Heart right ventricle (tissue), 16 donors: ENCODE results near the gene CD3G. TPM values are rescaled to one million over a fixed set of nuclear protein-coding genes. Genes with fewer than 3 reads are reported as not detected.

Experiments used
- ATAC-seq, 8 donors: fragments of 200-7000 bp; cut with Tn5 transposase; one replicate each; pipeline ENCODE4 v1.9.1; 2020; ENCODE audit warnings: mild to moderate bottlenecking in 8 of 8, moderate library complexity in 8 of 8, moderate number of reproducible peaks in 1 of 8
- DNase-seq, 2 donors: peaks; one replicate each; pipeline ENCODE4 v3.0.0-alpha.2; 2020
- H3K27ac ChIP-seq, 10 donors: fragments of 200-600 bp; sonication (generic) in 2 of 10; one replicate each; pipeline versions ENCODE4 v1.5.0 to v1.8.0; 2020 to 2022; ENCODE audit warnings: mild to moderate bottlenecking in 3 of 10
- H3K27me3 ChIP-seq, 7 donors: fragments of 200-600 bp; one replicate each; pipeline ENCODE4 v1.8.0; 2021 to 2022; ENCODE audit warnings: mild to moderate bottlenecking in 2 of 7
- H3K36me3 ChIP-seq, 9 donors: fragments of 200-600 bp; sonication (generic) in 1 of 9; one replicate each; pipeline versions ENCODE4 v1.5.0 to v1.8.0; 2020 to 2022; ENCODE audit warnings: mild to moderate bottlenecking in 2 of 9
- H3K4me1 ChIP-seq, 9 donors: fragments of 200-600 bp; sonication (generic) in 1 of 9; one replicate each; pipeline versions ENCODE4 v1.5.0 to v1.8.0; 2020 to 2022; ENCODE audit warnings: mild to moderate bottlenecking in 4 of 9
- H3K4me3 ChIP-seq, 10 donors: fragments of 200-600 bp; sonication (generic) in 2 of 10; one replicate each; pipeline versions ENCODE4 v1.5.0 to v1.8.0; 2020 to 2022; ENCODE audit warnings: mild to moderate bottlenecking in 7 of 10, moderate library complexity in 2 of 10
- H3K9me3 ChIP-seq, 11 donors: fragments of 200-600 bp in 10 of 11; sonication (generic) in 2 of 11; one replicate each; pipeline versions ENCODE4 v1.5.0 to v1.8.0; 2013 to 2022; ENCODE audit warnings: mild to moderate bottlenecking in 2 of 11, control low read depth in 1 of 11, moderate library complexity in 1 of 11
- WGBS, 2 donors: extraction: QIAGEN DNeasy Blood & Tissue Kit; methylation state at CpG; one replicate each; pipeline ENCODE4 v1.1.7; 2013; ENCODE audit warnings: inconsistent platforms in 1 of 2; 5-methylcytosine and 5-hydroxymethylcytosine counted together
- intact Hi-C, 10 donors: fragments of 100-400 bp; cut with DNase I; formaldehyde crosslinking; loops; one replicate each; pipeline versions ENCODE4 v1.11.1 to v1.14.2; 2022
- polyA plus RNA-seq, 2 donors: library from polyadenylated mRNA; stranded (reverse); fragments of 200-250 nt; gene quantifications; one replicate each; pipeline ENCODE4 v1.2.3, GENCODE V29; 2013
- total RNA-seq, 10 donors: library from RNA; stranded (reverse); fragmentation: NEBNext Ultra II Directional in 3 of 10; extraction: Animal tissue kit (Norgen Biotek cat#: 25700) in 3 of 10; gene quantifications; one replicate each; pipeline versions ENCODE4 v1.2.1 to v1.2.4, GENCODE V29; 2021 to 2023
- TF ChIP-seq, protein P1 (sequence below), 9 donors: fragments of 200-600 bp; sonication (generic) in 2 of 9; IDR thresholded peaks; one replicate each; pipeline versions ENCODE4 v1.5.0 to v1.8.0; 2021 to 2022; ENCODE audit warnings: antibody characterized with exemption in 9 of 9, mild to moderate bottlenecking in 5 of 9, moderate library complexity in 1 of 9
- donor health status: Arrhythmogenic right ventricular cardiomyopathy.
- donor health status: ischemic (EF 13 %, LVEDD 7.1; RV severe dilation, severe dysfunction).
- donor health status: healthy with polysubstance abuse.
- donor health status: DM: no; HTN: yes; CAD: no.
- donor health status: DM: no; HTN: no; CAD: no.
- donor health status: ischemic (EF 25% LVEDD 6.9; RV normal size, moderate dysfunction).
- donor health status: ischemic (EF 25% LVEDD 5.7; RV mildly dilated, moderate dysfunction).
- donor health status: healthy.
- donor health status: DM: yes; HTN: yes; CAD: no.
- donor health status: Ischemic cardiomyopathy.
- donor health status: ischemic (EF 35%, LVEDD 5.7; RV mildly dilated, moderate dysfunction).
- donor health status: nonischemic (EF 11% LVEDD 7.7; RV severe dilation, severe dysfunction).
- donor health status: DM: yes; HTN: yes; CAD: no.
- donor health status: PGD.
- donor health status: ischemic (EF 29% LVEDD 5.4; RV normal size, mild dysfunction).
- donor health status: nonischemic (EF 23%, LVEDD 6.1; RV moderate dilation, normal function).

The CD3G gene
- total and polyA plus RNA-seq, 12 donors = 0.06 to 5.7 (median 0.39) TPM; not detected in 5

GRCh38 chr11:118313242-118313641 lies 30.9 kb upstream of the CD3G start:
- Histone ChIP-seq H3K4me3 (no peak overlapping the region), H3K36me3 (no peaks in the 10 kb centered on the region), H3K27me3 (peaks cover 0 to 40% (median 23%) of the 10 kb centered on the region in 7 donors), H3K4me1 (peaks cover 0 to 34% (median 18%) of the 10 kb centered on the region in 9 donors), H3K27ac (no peak overlapping the region), H3K9me3 (no peaks in the 10 kb centered on the region)
- TF ChIP-seq, protein P1, sequence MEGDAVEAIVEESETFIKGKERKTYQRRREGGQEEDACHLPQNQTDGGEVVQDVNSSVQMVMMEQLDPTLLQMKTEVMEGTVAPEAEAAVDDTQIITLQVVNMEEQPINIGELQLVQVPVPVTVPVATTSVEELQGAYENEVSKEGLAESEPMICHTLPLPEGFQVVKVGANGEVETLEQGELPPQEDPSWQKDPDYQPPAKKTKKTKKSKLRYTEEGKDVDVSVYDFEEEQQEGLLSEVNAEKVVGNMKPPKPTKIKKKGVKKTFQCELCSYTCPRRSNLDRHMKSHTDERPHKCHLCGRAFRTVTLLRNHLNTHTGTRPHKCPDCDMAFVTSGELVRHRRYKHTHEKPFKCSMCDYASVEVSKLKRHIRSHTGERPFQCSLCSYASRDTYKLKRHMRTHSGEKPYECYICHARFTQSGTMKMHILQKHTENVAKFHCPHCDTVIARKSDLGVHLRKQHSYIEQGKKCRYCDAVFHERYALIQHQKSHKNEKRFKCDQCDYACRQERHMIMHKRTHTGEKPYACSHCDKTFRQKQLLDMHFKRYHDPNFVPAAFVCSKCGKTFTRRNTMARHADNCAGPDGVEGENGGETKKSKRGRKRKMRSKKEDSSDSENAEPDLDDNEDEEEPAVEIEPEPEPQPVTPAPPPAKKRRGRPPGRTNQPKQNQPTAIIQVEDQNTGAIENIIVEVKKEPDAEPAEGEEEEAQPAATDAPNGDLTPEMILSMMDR (IDR thresholded peaks at IDR 0.05) = no peak
- intact Hi-C loops = no loop called here
- no peak for ATAC-seq
- 53 to 62% methylated on average over 4 of the region's 4 CpGs for WGBS, 2 donors
- DNase-seq = no peak

DNA sequence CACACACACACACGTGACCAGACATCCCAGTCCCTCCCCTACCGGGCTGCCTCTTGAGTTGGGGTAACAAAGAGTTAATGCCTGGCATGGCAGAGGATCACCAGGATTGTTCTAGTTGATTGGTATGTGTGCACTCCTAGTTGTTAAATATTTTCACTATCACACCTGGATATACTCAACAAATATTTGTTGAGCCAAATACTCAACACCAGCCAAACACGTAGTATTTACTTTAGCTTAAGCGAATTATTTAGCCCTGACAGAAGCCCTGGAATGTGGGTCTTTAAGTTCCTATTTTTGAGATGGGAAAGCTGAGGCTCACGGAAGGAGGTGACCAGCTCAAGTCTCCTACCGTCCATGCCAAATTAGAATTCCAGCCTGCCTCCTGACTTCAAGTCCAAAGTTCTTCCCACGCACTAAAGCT lies 29.1 kb upstream of the CD3G start:
- no peak overlapping the region for H3K4me3 ChIP-seq
- TF ChIP-seq, protein P1 (IDR thresholded peaks at IDR 0.05) = no peak
- no peaks in the 10 kb centered on the region for H3K9me3 ChIP-seq
- peaks cover 0 to 51% (median 18%) of the 10 kb centered on the region in 9 donors for H3K4me1 ChIP-seq
- WGBS, 2 donors = 41 to 50% methylated on average over 7 of the region's 7 CpGs
- peaks cover 0 to 40% (median 23%) of the 10 kb centered on the region in 7 donors for H3K27me3 ChIP-seq
- no peaks in the 10 kb centered on the region for H3K36me3 ChIP-seq
- ATAC-seq (no peak), DNase-seq (no peak)
- peak overlapping the region in 1 of 10 donors; percentile 73 for H3K27ac ChIP-seq
- intact Hi-C loops = no loop called here

GRCh38 chr11:118318124-118318523 lies 26.0 kb upstream of the CD3G start:
- WGBS, 2 donors = 88 to 92% methylated on average over 4 of the region's 4 CpGs
- Histone ChIP-seq H3K4me3 (no peak overlapping the region), H3K27me3 (peaks cover 0 to 17% (median 12%) of the 10 kb centered on the region in 7 donors), H3K27ac (peak overlapping the region in 1 of 10 donors; percentile 73), H3K9me3 (no peaks in the 10 kb centered on the region), H3K36me3 (no peaks in the 10 kb centered on the region), H3K4me1 (peaks cover 0 to 61% (median 18%) of the 10 kb centered on the region in 9 donors)
- DNase-seq (no peak), ATAC-seq (no peak)
- intact Hi-C loops = no loop called here
- TF ChIP-seq, protein P1 (IDR thresholded peaks at IDR 0.05) = no peak

DNA sequence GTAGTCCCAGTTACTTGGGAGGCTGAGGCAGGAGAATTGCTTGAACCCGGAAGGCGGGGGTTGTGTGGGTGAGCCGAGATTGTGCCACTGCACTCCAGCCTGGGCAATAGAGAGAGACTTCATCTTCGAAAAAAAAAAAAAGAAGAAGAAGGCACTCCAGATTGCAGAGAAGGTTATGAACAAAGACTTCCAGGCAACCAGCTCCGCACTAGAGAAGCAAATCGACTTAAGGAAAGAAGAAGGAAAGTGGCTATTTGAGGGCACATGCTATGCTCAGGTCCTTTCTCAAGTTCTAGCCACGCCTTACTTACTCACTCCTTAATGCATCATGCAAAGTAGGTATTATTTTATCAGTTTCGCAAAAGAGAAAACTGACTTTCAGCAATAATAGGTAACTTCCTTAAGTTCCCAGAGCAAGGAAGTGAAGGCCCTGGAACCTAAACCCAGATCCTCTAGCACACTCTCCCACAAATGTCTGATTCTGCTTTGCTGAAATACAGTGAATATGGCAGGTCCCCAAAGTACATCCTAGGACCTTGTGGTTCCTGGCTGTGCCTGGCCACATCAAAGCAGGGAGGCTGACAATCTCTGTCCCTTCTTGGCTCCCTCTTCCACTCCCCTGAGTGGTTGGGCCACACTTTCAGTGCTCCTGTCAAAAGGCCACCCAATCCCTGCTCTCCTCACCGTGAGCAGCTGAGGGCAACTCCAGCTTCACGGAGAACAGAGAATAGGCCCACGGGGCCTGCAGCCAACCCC lies 25.4 kb upstream of the CD3G start:
- peaks cover 0 to 11% (median 7%) of the 10 kb centered on the region in 7 donors for H3K27me3 ChIP-seq
- ATAC-seq = no peak
- no peak for DNase-seq
- TF ChIP-seq, protein P1 (IDR thresholded peaks at IDR 0.05) = no peak
- H3K4me1 ChIP-seq = peaks cover 0 to 61% (median 18%) of the 10 kb centered on the region in 9 donors
- no peaks in the 10 kb centered on the region for H3K36me3 ChIP-seq
- no peak overlapping the region for H3K4me3 ChIP-seq
- H3K9me3 ChIP-seq = no peaks in the 10 kb centered on the region
- intact Hi-C loops = no loop called here
- H3K27ac ChIP-seq = peak overlapping the region in 1 of 10 donors; percentile 70
- WGBS, 2 donors = 89 to 90% methylated on average over 11 of the region's 11 CpGs
